Duodenal mucosa (tissue), 2 donors: ENCODE results near the gene MRTFB.

Source experiments
- H3K27ac ChIP-seq: one replicate; pipeline ENCODE4 v1.7.0; 2013; ENCODE audit warnings: low read depth, low read length
- H3K27me3 ChIP-seq, 2 donors: one replicate each; pipeline ENCODE4 v1.7.0; 2013; ENCODE audit warnings: low read length in 2 of 2, control low read depth in 1 of 2; ENCODE audit not compliant: insufficient read depth in 2 of 2, control insufficient read depth in 1 of 2
- H3K36me3 ChIP-seq, 2 donors: one replicate each; pipeline ENCODE4 v1.7.0; 2013; ENCODE audit warnings: low read length in 2 of 2, control low read depth in 1 of 2; ENCODE audit not compliant: insufficient read depth in 2 of 2, control insufficient read depth in 1 of 2
- H3K4me1 ChIP-seq, 2 donors: one replicate each; pipeline ENCODE4 v1.7.0; 2013; ENCODE audit warnings: low read length in 2 of 2, control low read depth in 1 of 2; ENCODE audit not compliant: insufficient read depth in 2 of 2, control insufficient read depth in 1 of 2
- H3K4me3 ChIP-seq, 2 donors: one replicate each; pipeline ENCODE4 v1.7.0; 2013; ENCODE audit warnings: low read length in 2 of 2, low read depth in 1 of 2
- H3K9ac ChIP-seq, 2 donors: one replicate each; pipeline ENCODE4 v1.7.0; 2013; ENCODE audit warnings: low read length in 2 of 2, low read depth in 1 of 2
- H3K9me3 ChIP-seq, 2 donors: one replicate each; pipeline ENCODE4 v1.7.0; 2013; ENCODE audit warnings: low read length in 2 of 2, control low read depth in 1 of 2; ENCODE audit not compliant: control insufficient read depth in 1 of 2

The MRTFB gene

DNA sequence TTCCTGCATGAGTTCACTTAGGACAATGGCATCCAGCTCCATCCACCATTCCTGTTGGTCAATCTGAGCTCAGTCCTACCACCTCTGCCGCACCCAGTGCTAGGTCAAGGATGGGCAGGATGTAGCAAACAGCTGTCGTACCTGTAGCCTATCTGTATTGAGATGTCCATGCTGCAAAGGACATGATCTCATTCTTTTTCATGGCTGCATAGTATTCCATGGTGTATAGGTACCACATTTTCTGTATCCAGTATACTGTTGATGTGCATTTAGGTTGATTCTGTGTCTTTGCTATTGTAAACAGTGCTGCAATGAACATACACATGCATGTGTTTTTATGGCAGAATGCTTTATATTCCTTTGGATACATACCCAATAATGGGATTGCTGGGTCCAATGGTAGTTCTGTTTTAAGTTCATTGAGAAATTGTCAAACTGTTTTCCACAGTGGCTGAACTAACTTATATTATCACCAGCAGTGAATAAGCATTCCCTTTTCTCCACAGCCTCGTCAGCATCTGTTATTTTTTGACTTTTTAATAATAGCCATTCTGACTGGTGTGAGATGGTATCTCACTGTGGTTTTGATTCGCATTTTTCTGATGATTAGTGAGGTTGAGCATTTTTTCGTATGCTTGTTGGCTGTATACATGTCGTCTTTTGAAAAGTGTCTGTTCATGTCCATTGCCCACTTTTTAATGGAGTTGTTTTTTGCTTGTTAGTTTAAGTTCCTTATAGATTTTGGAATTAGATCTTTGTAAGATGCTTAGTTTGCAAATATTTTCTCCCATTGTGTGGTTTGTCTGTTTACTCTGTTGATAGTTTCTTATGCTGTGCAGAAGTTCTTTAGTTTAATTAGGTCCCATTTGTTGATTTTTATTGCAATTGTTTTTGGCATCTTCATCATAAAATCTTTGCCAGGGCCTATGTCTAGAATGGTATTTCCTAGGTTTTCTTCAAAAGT, 7.2 kb upstream of the MRTFB start:
- H3K27ac ChIP-seq, result no peak overlapping the region
- no peaks in the 10 kb centered on the region for H3K27me3 ChIP-seq
- H3K9me3 ChIP-seq, result no peaks in the 10 kb centered on the region
- H3K4me3 ChIP-seq, result no peak overlapping the region
- H3K9ac ChIP-seq, result no peak overlapping the region
- no peaks in the 10 kb centered on the region for H3K36me3 ChIP-seq
- H3K4me1 ChIP-seq, result no peaks in the 10 kb centered on the region

DNA sequence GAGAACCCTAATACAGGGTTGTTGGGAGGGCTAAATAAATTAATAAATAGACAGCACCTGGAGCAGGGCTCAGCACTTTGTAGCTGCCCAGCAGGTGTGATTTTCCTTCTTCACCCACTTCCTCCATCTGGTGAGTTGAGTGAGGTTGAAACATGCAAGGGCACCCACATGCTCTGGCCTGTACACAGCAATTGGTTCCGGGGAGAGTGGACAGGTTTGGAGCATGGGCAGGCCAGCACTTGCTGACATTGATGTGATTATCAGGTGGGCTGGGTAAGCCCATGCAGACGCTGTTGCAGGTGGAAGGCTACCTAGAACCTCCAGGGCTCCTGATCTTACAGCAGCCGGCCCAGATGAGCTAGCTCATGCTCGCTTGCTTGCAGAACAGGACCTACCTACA, 1.3 kb upstream of the MRTFB start:
- Histone ChIP-seq H3K4me1 (peaks cover 7 to 22% of the 10 kb centered on the region in 2 donors), H3K27ac (no peak overlapping the region), H3K27me3 (no peaks in the 10 kb centered on the region), H3K36me3 (no peaks in the 10 kb centered on the region), H3K9me3 (no peaks in the 10 kb centered on the region), H3K9ac (no peak overlapping the region), H3K4me3 (no peak overlapping the region)

- peaks cover 7 to 23% of the 10 kb centered on the region in 2 donors for H3K4me1 ChIP-seq
- peak overlapping the region; percentile 57 to 88 for H3K9ac ChIP-seq
- peak overlapping the region; percentile 81 to 86 for H3K4me3 ChIP-seq
- peak overlapping the region; percentile 78 for H3K27ac ChIP-seq
- H3K36me3 ChIP-seq, result no peaks in the 10 kb centered on the region
- no peaks in the 10 kb centered on the region for H3K27me3 ChIP-seq
- H3K9me3 ChIP-seq, result no peaks in the 10 kb centered on the region
These were observed 603 bp upstream of the MRTFB start for GRCh38 chr16:14070555-14070876.

GRCh38 chr16:14071576-14072271, 605 bp downstream of the MRTFB start:
- Histone ChIP-seq H3K4me1 (peaks cover 13 to 23% of the 10 kb centered on the region in 2 donors), H3K27ac (peak overlapping the region; percentile 55), H3K4me3 (peak overlapping the region; percentile 81 to 86), H3K27me3 (no peaks in the 10 kb centered on the region), H3K36me3 (no peaks in the 10 kb centered on the region), H3K9me3 (no peaks in the 10 kb centered on the region), H3K9ac (peak overlapping the region; percentile 71 to 83)

DNA sequence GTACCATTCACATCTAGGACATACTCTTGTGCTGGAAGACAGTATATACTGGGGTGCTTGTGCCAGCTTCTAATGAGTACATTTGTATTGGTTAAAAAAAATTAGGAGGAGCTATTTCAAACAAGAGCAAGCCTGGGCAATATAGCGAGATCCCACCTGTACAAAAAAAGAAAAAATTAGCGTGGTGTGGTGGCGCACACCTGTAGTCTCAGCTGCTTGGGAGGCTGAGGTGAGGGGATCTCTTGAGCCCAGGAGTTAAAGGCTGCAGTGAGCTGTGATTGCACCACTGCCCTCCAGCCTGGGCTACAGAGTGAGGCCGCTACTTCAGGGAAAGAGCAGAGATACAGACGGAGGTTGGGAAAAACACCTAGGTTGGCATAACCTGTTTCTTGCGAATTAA, 1.2 kb downstream of the MRTFB start:
- H3K9ac ChIP-seq, result peak overlapping the region; percentile 71 to 83
- H3K4me3 ChIP-seq, result peak overlapping the region; percentile 81 to 86
- no peaks in the 10 kb centered on the region for H3K9me3 ChIP-seq
- H3K27me3 ChIP-seq, result no peaks in the 10 kb centered on the region
- peaks cover 17 to 23% of the 10 kb centered on the region in 2 donors for H3K4me1 ChIP-seq
- H3K27ac ChIP-seq, result no peak overlapping the region
- no peaks in the 10 kb centered on the region for H3K36me3 ChIP-seq

GRCh38 chr16:14074544-14074943, 3.4 kb downstream of the MRTFB start:
- Histone ChIP-seq H3K4me1 (peaks cover 17 to 23% of the 10 kb centered on the region in 2 donors), H3K9me3 (no peaks in the 10 kb centered on the region), H3K9ac (no peak overlapping the region), H3K27me3 (no peaks in the 10 kb centered on the region), H3K4me3 (no peak overlapping the region), H3K27ac (no peak overlapping the region), H3K36me3 (peaks cover 0 to 2% of the 10 kb centered on the region in 2 donors)

GRCh38 chr16:14077918-14078317, 6.8 kb downstream of the MRTFB start:
- no peak overlapping the region for H3K9ac ChIP-seq
- H3K27ac ChIP-seq, result no peak overlapping the region

GRCh38 chr16:14086477-14086876, 15.4 kb downstream of the MRTFB start:
- Histone ChIP-seq H3K36me3 (peaks cover 0 to 4% of the 10 kb centered on the region in 2 donors), H3K27me3 (no peaks in the 10 kb centered on the region), H3K4me1 (peaks cover 30 to 42% of the 10 kb centered on the region in 2 donors), H3K27ac (no peak overlapping the region), H3K9me3 (no peaks in the 10 kb centered on the region), H3K4me3 (no peak overlapping the region), H3K9ac (no peak overlapping the region)

More at GRCh38 chr16:14077918-14078317, 6.8 kb downstream of the MRTFB start:
- Histone ChIP-seq H3K9me3 (no peaks in the 10 kb centered on the region), H3K4me3 (no peak overlapping the region), H3K4me1 (peaks cover 6 to 10% of the 10 kb centered on the region in 2 donors), H3K36me3 (peaks cover 0 to 2% of the 10 kb centered on the region in 2 donors), H3K27me3 (no peaks in the 10 kb centered on the region)

GRCh38 chr16:14087181-14087580, 16.1 kb downstream of the MRTFB start:
- Histone ChIP-seq H3K4me3 (no peak overlapping the region), H3K4me1 (peaks cover 31 to 46% of the 10 kb centered on the region in 2 donors), H3K9me3 (no peaks in the 10 kb centered on the region), H3K27me3 (no peaks in the 10 kb centered on the region), H3K27ac (no peak overlapping the region), H3K36me3 (peaks cover 0 to 4% of the 10 kb centered on the region in 2 donors), H3K9ac (no peak overlapping the region)

GRCh38 chr16:14087590-14088154, 16.6 kb downstream of the MRTFB start:
- Histone ChIP-seq H3K27ac (no peak overlapping the region), H3K9me3 (no peaks in the 10 kb centered on the region), H3K4me1 (peaks cover 31 to 49% of the 10 kb centered on the region in 2 donors), H3K36me3 (peaks cover 0 to 4% of the 10 kb centered on the region in 2 donors), H3K9ac (no peak overlapping the region), H3K27me3 (no peaks in the 10 kb centered on the region), H3K4me3 (peak overlapping the region in 1 of 2 donors; percentile 7)
